H1 (cell line): Measurements from ENCODE around the gene MARCHF3. TPM values are rescaled to one million over a fixed set of nuclear protein-coding genes. Genes with fewer than 3 reads are reported as not detected.

Experiments
- CTCF ChIA-PET: fragments of 300-600 bp; sonication (Branson Sonifier 250); formaldehyde crosslinking; loops from one replicate; lab custom pipeline; 2021; ENCODE audit not compliant: partially characterized antibody; lab: Charles Lee
- POLR2A ChIA-PET: fragments of 300-600 bp; sonication (Branson Sonifier 250); formaldehyde crosslinking; loops from one replicate; lab custom pipeline; 2021; ENCODE audit warnings: inconsistent platforms; ENCODE audit not compliant: partially characterized antibody; lab: Charles Lee
- DNase-seq, 2 experiments: peaks; one replicate each; pipeline versions ENCODE4 v3.0.0 to v3.0.0-alpha.2; 2010 to 2022; ENCODE audit warnings: low spot score in 2 of 2, low read depth in 1 of 2, mixed read lengths in 1 of 2
- FAIRE-seq: peaks from 2 replicates; lab custom pipeline; 2011; peaks lifted over from hg19 to GRCh38; lab: Jason Lieb, UNC
- H2AFZ ChIP-seq: 2 replicates; pipeline ENCODE4 v1.8.1; 2012; ENCODE audit warnings: low read length, inconsistent platforms
- H2AK5ac ChIP-seq: 2 replicates; pipeline ENCODE4 v1.6.1; 2013; ENCODE audit warnings: low read depth, low read length
- H2BK120ac ChIP-seq: replicated peaks from 2 replicates; pipeline ENCODE3; 2013; ENCODE audit warnings: low read depth, low read length, inconsistent platforms
- H2BK12ac ChIP-seq: 2 replicates; pipeline ENCODE4 v1.6.1; 2013; ENCODE audit warnings: low read depth, low read length
- H2BK15ac ChIP-seq: 2 replicates; pipeline ENCODE4 v1.6.1; 2013; ENCODE audit warnings: low read length
- H2BK20ac ChIP-seq: 2 replicates; pipeline ENCODE4 v1.6.1; 2013; ENCODE audit warnings: low read length
- H2BK5ac ChIP-seq: 2 replicates; pipeline ENCODE4 v1.6.1; 2013; ENCODE audit warnings: low read depth, low read length
- H3K14ac ChIP-seq: 2 replicates; pipeline ENCODE4 v1.6.1; 2013; ENCODE audit warnings: inconsistent platforms; ENCODE audit not compliant: insufficient read length
- H3K18ac ChIP-seq: 2 replicates; pipeline ENCODE4 v1.6.1; 2013; ENCODE audit warnings: low read length; ENCODE audit errors: extremely low read depth
- H3K23ac ChIP-seq: 2 replicates; pipeline ENCODE4 v1.6.1; 2013; ENCODE audit warnings: inconsistent platforms; ENCODE audit not compliant: insufficient read length
- H3K23me2 ChIP-seq: 2 replicates; pipeline ENCODE4 v1.6.1; 2013; ENCODE audit warnings: low read depth, low read length
- H3K27ac ChIP-seq: 2 replicates; pipeline ENCODE4 v1.6.1; 2011; ENCODE audit warnings: low read depth, low read length, inconsistent platforms
- H3K27me3 ChIP-seq, 4 experiments: replicated peaks in 1 of 4; 1 replicate in 1 of 4; 2 replicates in 3 of 4; pipeline versions ENCODE4 v1.6.1 to v1.8.1; 2011 to 2013; ENCODE audit warnings: low read length in 3 of 4, mild to moderate bottlenecking in 3 of 4, inconsistent platforms in 2 of 4, mixed read lengths in 2 of 4, moderate library complexity in 1 of 4; ENCODE audit not compliant: control insufficient read depth in 3 of 4, insufficient read depth in 3 of 4; ENCODE audit errors: extremely low read depth in 1 of 4
- H3K36me3 ChIP-seq, 4 experiments: 2 replicates each; pipeline versions ENCODE4 v1.6.1 to v1.8.1; 2011 to 2013; ENCODE audit warnings: mild to moderate bottlenecking in 4 of 4, low read length in 3 of 4, moderate library complexity in 2 of 4, control low read depth in 1 of 4, inconsistent platforms in 1 of 4; ENCODE audit not compliant: insufficient read depth in 4 of 4, control insufficient read depth in 2 of 4
- H3K4ac ChIP-seq: replicated peaks from 2 replicates; pipeline ENCODE3; 2013; ENCODE audit warnings: low read length, low read depth, mixed read lengths, inconsistent platforms; ENCODE audit not compliant: insufficient read length
- H3K4me1 ChIP-seq, 4 experiments: replicated peaks in 1 of 4; 1 replicate in 1 of 4; 2 replicates in 3 of 4; pipeline versions ENCODE4 v1.6.1 to v1.8.1; 2011 to 2013; ENCODE audit warnings: low read length in 3 of 4, inconsistent platforms in 2 of 4, mixed read lengths in 1 of 4; ENCODE audit not compliant: insufficient read depth in 4 of 4, control insufficient read depth in 3 of 4
- H3K4me2 ChIP-seq, 2 experiments: 2 replicates each; pipeline versions ENCODE4 v1.6.1 to v1.8.1; 2011 to 2013; ENCODE audit warnings: low read depth in 2 of 2, low read length in 2 of 2, control low read depth in 1 of 2, inconsistent platforms in 1 of 2, mild to moderate bottlenecking in 1 of 2; ENCODE audit not compliant: insufficient read depth in 1 of 2
- H3K4me3 ChIP-seq, 4 experiments: fragments of 200-600, 300-600 bp in 1 of 4; sonication (generic), shearing (Covaris generic), sonication (Bioruptor Twin) in 1 of 4; 2 replicates each; pipeline versions ENCODE4 v1.5.1 to v1.8.1; 2011 to 2016; ENCODE audit warnings: low read length in 4 of 4, low read depth in 3 of 4, control low read depth in 2 of 4, inconsistent platforms in 2 of 4, mild to moderate bottlenecking in 2 of 4, mixed read lengths in 1 of 4, moderate library complexity in 1 of 4; ENCODE audit not compliant: insufficient read depth in 2 of 4; ENCODE audit errors: extremely low read depth in 1 of 4
- H3K56ac ChIP-seq: replicated peaks from 2 replicates; pipeline ENCODE3; 2013; ENCODE audit warnings: low read depth, mild to moderate bottlenecking, mixed read lengths, low read length, inconsistent platforms; ENCODE audit not compliant: insufficient read length
- H3K79me1 ChIP-seq: 2 replicates; pipeline ENCODE4 v1.6.1; 2013; ENCODE audit warnings: low read depth, low read length, control low read depth
- H3K79me2 ChIP-seq, 2 experiments: 2 replicates each; pipeline versions ENCODE4 v1.6.1 to v1.8.1; 2012 to 2013; ENCODE audit warnings: low read length in 2 of 2, mild to moderate bottlenecking in 2 of 2, inconsistent platforms in 1 of 2; ENCODE audit not compliant: insufficient read depth in 2 of 2, control insufficient read depth in 1 of 2
- H3K9ac ChIP-seq, 4 experiments: replicated peaks in 1 of 4; 1 replicate in 1 of 4; 2 replicates in 3 of 4; pipeline versions ENCODE4 v1.6.1 to v1.8.1; 2011 to 2013; ENCODE audit warnings: low read depth in 3 of 4, low read length in 3 of 4, control low read depth in 2 of 4, mild to moderate bottlenecking in 2 of 4, moderate library complexity in 2 of 4, inconsistent platforms in 1 of 4; ENCODE audit errors: extremely low read depth in 1 of 4
- H3K9me3 ChIP-seq, 2 experiments: 2 replicates each; pipeline versions ENCODE4 v1.6.1 to v1.8.1; 2012 to 2013; ENCODE audit warnings: mild to moderate bottlenecking in 2 of 2, moderate library complexity in 2 of 2, control low read depth in 1 of 2, inconsistent platforms in 1 of 2, low read depth in 1 of 2, low read length in 1 of 2, mixed read lengths in 1 of 2; ENCODE audit not compliant: insufficient read depth in 2 of 2
- H4K20me1 ChIP-seq, 2 experiments: replicated peaks in 1 of 2; 2 replicates each; pipeline versions ENCODE3 to v1.8.1; 2011 to 2013; ENCODE audit warnings: inconsistent platforms in 2 of 2, low read length in 2 of 2, mild to moderate bottlenecking in 1 of 2; ENCODE audit not compliant: insufficient read depth in 2 of 2, control insufficient read depth in 1 of 2
- H4K5ac ChIP-seq: 2 replicates; pipeline ENCODE4 v1.6.1; 2013; ENCODE audit warnings: low read length, low read depth, mixed read lengths, inconsistent platforms; ENCODE audit not compliant: insufficient read length
- H4K8ac ChIP-seq: 2 replicates; pipeline ENCODE4 v1.8.0; 2013; ENCODE audit warnings: mild to moderate bottlenecking, moderate library complexity, low read length, inconsistent platforms; ENCODE audit not compliant: insufficient read depth; ENCODE audit errors: extremely low read depth
- H4K91ac ChIP-seq: replicated peaks from 2 replicates; pipeline ENCODE3; 2013; ENCODE audit warnings: low read length, mixed read lengths, inconsistent platforms; ENCODE audit not compliant: insufficient read length
- NRF1 ChIP-seq: IDR thresholded peaks from 2 replicates; pipeline ENCODE4 v1.6.1; 2011; ENCODE audit warnings: mild to moderate bottlenecking, low read depth, low read length, improper control_type of control experiment
- RNF2 ChIP-seq: fragments of 200-900, 300-1000 bp; sonication (generic); IDR thresholded peaks from 2 replicates; pipeline ENCODE4 v1.7.1; 2016; ENCODE audit warnings: borderline replicate concordance, low read depth, mild to moderate bottlenecking, antibody characterized with exemption, low read length; ENCODE audit not compliant: poor library complexity, severe bottlenecking; ENCODE audit errors: missing control alignments
- SIRT6 ChIP-seq: IDR thresholded peaks from one replicate; pipeline ENCODE4 v1.7.1; 2012; ENCODE audit warnings: low read length, inconsistent platforms
- SUZ12 ChIP-seq: fragments of 200-600 bp; sonication (generic); IDR thresholded peaks from 2 replicates; pipeline ENCODE4 v1.6.1; 2012; ENCODE audit warnings: mild to moderate bottlenecking, inconsistent platforms, low read length, moderate library complexity, mixed read lengths
- TAF7 ChIP-seq: optimal IDR thresholded peaks from 2 replicates; pipeline ENCODE3; 2011; ENCODE audit warnings: low read depth, mild to moderate bottlenecking, inconsistent platforms, low read length, moderate library complexity, borderline replicate concordance
- WGBS, 2 experiments: shearing (Covaris generic) in 1 of 2; methylation state at CpG; one replicate each; pipeline versions ENCODE4 v1.1.6 to v1.1.7; 2013 to 2015; ENCODE audit warnings: low lambda C conversion rate in 2 of 2, mixed read lengths in 2 of 2, inconsistent platforms in 1 of 2, low coverage in 1 of 2, missing lambda C conversion rate in 1 of 2; ENCODE audit not compliant: insufficient replicate concordance in 2 of 2, insufficient coverage in 1 of 2, insufficient read length in 1 of 2; ENCODE audit errors: extremely low coverage in 1 of 2, missing lambda C conversion rate in 1 of 2; 5-methylcytosine and 5-hydroxymethylcytosine counted together
- polyA plus RNA-seq, 7 experiments: library from polyadenylated mRNA; depleted of rRNA in 3 of 7; stranded (reverse) in 5 of 7; unstranded in 2 of 7; fragments of >200 nt in 5 of 7; fragments of 200-250 nt in 2 of 7; gene quantifications; 1 replicate in 5 of 7; 2 replicates in 1 of 7; 4 replicates in 1 of 7; pipeline versions ENCODE4 v1.2.1 to v1.2.3, GENCODE V29; 2011 to 2013; ENCODE audit warnings: missing spikeins in 2 of 7, mixed read lengths in 2 of 7
- total RNA-seq: library from RNA; stranded (reverse); fragmentation: NEBNext Ultra II Directional; extraction: Animal tissue kit (Norgen Biotek cat#: 25700); gene quantifications from 2 replicates; pipeline ENCODE4 v1.2.1, GENCODE V29; 2021

Gene MARCHF3
- total and polyA plus RNA-seq, 2 of the 8 experiments (the other 6 are each of a cell fraction or from before 2014, with no cell fraction given) = 12.0 to 16.9 TPM

GRCh38 chr5:126865299-126865698 lies 165.1 kb downstream of the MARCHF3 start:
- DNase-seq = no peak
- no peaks in the 10 kb centered on the region for H3K79me1 ChIP-seq
- H4K20me1 ChIP-seq = no peaks in the 10 kb centered on the region
- ChIA-PET CTCF (interaction anchor here (1.4 to 2.1 kb wide), 3 partner anchors 12 to 166 kb away, joined by 3 to 5 read pairs (median 4); no protein-coding TSS in a partner anchor), POLR2A (interaction anchor here (1.6 kb wide), 1 partner anchor 14 kb away, joined by 3 read pairs; no protein-coding TSS in a partner anchor)
- no peaks in the 10 kb centered on the region for H3K36me3 ChIP-seq
- peaks cover 4% of the 10 kb centered on the region; the same call in 1 of the 2 replicates for H3K23me2 ChIP-seq
- H3K27ac ChIP-seq = no peak overlapping the region
- no peak overlapping the region for H3K4me3 ChIP-seq
- no peak overlapping the region for H3K4ac ChIP-seq
- FAIRE-seq = no peak
- no peak overlapping the region for H4K8ac ChIP-seq
- WGBS, 2 experiments = 89% methylated on average over 3 of the region's 3 CpGs; no CpG with 5 or more reads in 1 of the 2 experiments
- no peak overlapping the region for H3K56ac ChIP-seq
- H3K4me2 ChIP-seq = no peak overlapping the region
- no peak overlapping the region for H2BK20ac ChIP-seq
- no peak overlapping the region for H4K5ac ChIP-seq
- no peak overlapping the region for H3K14ac ChIP-seq
- H3K79me2 ChIP-seq = no peaks in the 10 kb centered on the region
- no peak overlapping the region for H4K91ac ChIP-seq
- H3K18ac ChIP-seq = no peak overlapping the region
- H2BK15ac ChIP-seq = no peak overlapping the region
- H3K9me3 ChIP-seq = no peaks in the 10 kb centered on the region
- H2AK5ac ChIP-seq = no peak overlapping the region
- H3K27me3 ChIP-seq = no peaks in the 10 kb centered on the region
- H3K23ac ChIP-seq = no peak overlapping the region
- H2BK120ac ChIP-seq = no peak overlapping the region
- no peak overlapping the region for H3K9ac ChIP-seq
- H2BK12ac ChIP-seq = no peak overlapping the region
- no peak overlapping the region for H2BK5ac ChIP-seq
- no peak overlapping the region for H2AFZ ChIP-seq
- H3K4me1 ChIP-seq = peaks cover 1 to 6% (median 5%) of the 10 kb centered on the region in 4 experiments; a peak in 5 of 7 replicates
- TF ChIP-seq TAF7 (no peak), SIRT6 (no peak), RNF2 (no peak), NRF1 (no peak), SUZ12 (no peak)
